ENCODE data around the gene NRXN2. TPM values are rescaled to one million over a fixed set of nuclear protein-coding genes. Genes with fewer than 3 reads are reported as not detected.
A peak's percentile ranks its signal among the peaks of the same experiment; 100 is the strongest.

NRXN2 gene
- total RNA-seq, 1 donor = 1.6 TPM

DNA sequence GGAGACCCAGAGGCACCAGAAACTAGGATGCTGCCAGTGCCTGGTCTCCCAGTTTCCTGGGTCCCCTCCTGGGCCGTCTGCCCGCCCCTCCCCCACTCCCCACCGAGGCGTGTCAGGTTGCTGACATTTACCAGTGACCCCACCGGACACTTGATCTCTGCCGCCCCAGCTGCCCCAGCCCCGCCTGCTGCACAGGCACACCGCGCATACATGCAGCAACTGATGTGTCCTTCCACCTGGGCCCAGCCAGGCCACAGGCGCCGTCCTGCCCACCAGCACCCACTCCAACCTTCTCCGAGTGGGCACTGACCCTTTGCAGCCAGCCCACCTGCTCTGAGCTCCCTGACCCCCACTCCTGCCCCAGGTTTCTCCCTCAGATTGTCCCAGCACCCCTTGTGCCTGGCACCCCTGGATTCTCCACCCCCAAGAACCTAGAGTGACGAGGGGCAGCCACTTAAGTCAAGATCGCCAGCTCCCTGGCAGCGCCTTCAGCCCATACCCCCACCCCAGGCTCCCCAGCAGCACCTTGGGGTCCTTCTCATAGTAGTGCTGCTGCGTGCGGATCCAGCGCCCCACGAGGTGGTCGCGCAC lies 36.2 kb upstream of the NRXN2 start:
- no peak for DNase-seq (ENCODE audit: low read depth in 2 of 3, low spot score in 2 of 3)

DNA sequence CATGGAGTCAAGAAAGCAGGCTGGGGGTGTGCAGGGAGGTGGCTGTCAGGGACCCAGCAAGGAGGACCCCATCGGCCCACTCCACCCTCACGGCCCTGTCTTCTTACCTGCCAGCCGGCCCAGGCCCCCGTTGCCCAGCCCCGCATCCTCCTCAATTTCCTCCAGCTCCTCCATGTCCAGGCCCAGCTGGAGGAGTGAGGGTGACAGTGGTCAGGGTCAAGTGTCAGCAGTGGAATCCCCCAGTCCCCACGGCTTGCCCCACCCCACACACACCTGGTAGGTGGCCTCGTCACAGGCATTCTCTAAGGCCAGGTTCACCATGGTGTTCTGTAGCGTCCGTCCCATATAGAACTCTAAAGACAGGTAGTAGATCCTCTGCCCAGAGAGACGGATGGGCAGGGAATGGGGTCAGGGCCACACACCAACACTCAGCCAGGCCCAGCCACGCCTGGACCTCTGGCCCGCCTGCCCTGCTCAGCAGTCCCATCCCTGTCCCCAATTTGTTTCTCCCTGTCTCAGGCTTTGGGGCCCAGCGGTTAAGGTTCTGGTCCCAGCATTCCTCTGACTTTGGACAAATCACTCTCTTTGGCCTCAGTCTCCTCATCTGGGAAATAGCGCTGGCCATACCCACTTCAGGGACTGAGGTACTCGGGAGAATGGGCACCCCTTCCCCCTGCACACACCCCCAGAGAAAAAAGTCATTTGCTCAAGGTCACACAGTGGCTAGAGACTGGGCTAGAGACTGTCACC lies 35.5 kb upstream of the NRXN2 start:
- DNase-seq (ENCODE audit: low read depth in 2 of 3, low spot score in 2 of 3) = no peak

DNA sequence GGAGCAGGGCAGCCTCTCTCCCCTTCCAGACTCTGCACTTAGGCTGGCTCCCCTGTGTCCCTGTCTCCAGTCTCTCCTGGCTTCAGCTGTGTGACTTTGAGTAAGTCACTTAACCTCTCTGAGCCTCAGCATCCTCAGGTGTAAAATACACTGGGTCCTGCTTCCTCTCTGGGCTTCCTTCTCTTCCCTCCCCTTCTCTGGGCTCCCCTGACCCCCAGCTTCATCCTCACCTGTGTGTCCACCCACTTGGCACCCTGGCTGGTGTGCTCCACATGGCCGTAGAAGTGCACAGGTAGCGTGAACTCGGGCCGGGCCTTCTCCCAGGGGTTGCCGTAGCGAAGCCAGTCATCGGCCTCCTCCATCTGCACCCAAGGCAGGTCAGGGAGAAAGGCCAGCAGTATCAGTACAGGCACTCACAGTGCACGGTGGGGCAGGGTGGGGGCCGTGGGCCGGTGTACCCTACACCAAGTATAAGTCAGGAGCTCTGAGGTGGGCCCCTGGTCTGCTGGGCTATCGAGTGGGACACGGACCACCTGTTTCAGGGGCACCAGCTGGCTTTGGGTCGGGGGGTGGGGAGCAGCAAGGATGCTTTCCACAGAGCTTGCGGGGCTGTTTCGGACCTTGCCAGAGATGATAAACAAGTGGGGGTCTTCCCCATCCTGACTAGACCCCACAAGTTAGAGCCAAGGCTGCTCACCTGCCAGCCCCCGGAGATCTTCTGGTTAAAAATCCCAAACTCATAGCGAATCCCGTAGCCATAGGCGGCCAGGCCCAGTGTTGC lies 34.7 kb upstream of the NRXN2 start:
- DNase-seq (ENCODE audit: low read depth in 2 of 3, low spot score in 2 of 3) = no peak

DNA sequence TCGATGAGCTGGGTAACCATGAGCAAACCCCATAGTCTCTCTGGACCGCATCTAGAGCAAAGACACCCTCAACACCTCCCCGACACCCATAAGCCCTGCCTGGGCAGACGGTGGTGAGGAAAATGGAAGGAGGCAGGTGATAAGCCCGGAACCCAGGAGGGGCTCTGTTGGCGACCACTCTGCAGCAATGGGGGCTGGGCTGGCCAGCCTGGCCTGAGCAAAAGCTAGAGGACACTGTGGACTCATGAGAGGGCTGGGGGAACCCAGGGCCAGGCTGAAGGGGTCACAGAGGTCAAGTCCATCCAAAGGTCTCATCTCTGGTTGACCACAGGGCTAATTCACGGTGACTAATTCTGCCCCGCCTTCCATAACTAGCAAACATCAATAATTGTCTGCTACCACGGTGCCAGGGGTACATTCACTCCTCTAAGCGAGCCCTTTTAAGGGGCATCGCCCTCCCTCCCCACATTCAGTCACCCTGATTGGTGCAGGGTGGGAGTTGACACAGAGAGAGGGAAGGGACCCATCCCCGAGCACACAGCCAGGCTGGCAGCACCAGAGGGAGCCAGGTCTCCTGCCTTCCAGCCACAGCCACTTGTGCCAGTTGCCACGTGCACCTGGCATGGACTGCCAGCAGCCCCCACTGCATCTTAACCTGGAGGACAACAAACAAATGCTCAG lies 32.8 kb upstream of the NRXN2 start:
- no peak for DNase-seq (ENCODE audit: low read depth in 2 of 3, low spot score in 2 of 3)

DNA sequence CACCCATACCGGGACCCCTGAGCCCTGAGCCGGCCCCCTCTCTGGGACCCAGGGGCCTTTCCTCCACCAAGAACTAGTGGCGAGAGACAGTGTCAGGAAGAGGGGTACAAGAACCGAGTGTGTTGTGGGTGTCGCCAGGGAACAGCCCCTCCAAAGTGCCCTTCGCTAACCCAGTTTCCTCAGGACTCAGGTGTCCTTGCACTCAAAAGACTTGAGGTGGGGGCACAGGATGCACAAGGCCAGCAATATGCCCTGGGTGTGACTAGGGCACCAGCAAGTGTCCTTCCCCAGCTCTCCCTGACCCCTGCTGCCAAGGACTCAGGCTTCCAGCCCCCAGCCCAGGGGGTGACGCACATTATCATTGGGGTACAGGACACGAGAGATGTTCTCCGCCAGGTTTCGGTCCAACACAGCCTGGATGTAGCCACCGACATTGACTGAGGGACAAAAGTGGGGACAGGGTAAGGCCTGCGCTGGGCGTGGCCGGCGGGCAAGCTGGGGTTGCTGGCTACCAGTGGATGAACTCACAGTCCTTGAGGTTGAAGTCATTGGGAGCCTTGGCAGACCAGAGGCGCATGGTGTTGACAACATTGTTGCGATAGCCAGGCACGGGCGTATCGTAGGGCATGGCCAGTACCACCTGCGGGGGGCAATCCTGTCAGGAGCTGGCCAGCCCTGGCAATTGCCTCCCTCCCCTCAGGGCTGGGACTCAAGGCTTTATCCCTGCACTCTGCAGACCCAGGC lies 32.1 kb upstream of the NRXN2 start:
- no peak for DNase-seq (ENCODE audit: low read depth in 2 of 3, low spot score in 2 of 3)

DNA sequence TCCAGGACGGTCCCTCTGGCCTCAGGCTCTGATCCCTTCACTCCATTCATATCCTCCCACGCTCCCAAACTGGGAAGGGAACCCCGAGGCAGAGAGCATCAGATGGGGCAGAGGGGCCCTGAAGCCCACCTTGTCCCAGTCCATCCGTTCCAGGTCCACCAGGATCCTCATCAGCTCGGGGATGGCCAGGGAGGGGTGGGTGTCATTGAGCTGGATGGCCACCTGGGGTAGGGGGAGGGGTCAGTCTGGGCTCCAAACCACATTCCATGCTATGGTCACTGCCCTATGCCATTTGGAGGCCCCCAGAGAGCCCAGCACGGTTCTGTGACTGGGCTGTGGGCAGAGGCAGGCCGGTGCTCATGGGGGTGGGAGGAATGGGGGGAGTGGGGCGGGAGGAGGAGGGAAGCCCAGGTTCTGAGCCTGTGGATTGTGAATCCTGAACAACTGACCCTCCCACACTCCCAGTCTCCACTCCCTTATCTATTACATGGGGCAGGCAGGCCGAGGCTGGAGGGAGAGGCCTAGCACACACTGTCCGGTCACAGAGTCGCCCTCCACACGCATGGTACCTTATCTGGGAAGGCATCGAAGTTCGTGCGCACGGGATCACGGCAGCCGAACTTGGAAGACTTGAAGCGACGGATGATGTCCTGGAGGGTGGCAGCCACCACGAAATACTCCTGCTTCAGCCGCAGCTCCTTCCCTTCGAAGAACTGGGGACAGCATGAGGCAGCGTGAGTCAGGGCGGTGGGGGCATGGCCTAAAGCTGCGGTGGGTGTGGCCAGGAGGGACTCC lies 31.3 kb upstream of the NRXN2 start:
- no peak for DNase-seq (ENCODE audit: low read depth in 2 of 3, low spot score in 2 of 3)

DNA sequence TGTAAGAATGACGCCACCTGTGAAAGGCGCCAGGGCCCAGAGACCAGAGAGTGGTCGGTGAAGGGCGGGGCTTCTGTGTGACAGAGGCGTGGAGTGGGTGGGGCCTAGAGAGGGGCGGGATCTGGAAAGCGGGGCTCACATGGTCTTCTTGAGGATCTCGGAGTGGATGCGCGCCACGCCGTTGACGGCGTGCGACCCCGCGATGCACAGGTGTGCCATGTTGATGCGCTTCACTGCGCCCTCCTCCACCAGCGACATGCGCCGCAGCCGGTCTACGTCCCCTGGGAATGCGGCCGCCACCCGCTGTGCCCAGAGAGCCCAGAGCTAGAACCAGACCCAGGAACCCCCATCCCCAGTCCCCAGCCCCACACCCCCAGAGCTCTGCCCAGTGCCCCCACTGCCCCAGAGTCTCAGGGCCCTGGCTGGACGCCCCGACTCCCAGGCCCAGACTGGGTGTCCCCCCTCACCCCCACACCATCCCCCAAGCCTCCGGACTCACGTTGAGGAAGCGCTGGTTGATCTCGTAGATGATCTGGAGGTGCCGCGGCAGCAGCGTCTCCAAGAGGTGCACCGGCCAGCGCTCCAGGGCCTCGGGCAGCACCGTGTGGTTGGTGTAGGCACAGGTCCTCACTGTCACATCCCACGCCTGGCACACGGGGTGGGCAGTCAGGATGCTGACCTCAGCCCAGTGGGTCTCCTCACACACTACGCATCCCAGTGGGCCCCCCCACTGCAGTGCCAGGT lies 30.6 kb upstream of the NRXN2 start:
- no peak for DNase-seq (ENCODE audit: low read depth in 2 of 3, low spot score in 2 of 3)

DNA sequence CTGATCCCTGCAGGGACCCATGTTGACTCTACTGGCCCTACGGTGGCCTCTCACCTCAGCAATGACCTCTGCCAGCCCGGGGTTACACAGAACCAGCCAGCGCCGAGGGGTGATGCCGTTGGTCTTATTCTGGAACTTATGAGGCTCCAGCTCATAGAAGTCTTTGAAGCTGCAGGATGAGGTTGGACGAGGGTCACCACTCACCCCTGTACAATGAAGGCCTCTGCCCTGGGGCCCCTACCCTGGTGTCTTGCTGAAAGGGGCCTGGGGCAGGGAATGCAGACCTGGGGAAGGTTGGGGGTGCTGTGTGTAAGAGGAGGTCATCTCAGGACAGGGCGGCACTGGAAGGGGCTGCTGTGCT lies 30.0 kb upstream of the NRXN2 start:
- no peak for DNase-seq (ENCODE audit: low read depth in 2 of 3, low spot score in 2 of 3)

DNA sequence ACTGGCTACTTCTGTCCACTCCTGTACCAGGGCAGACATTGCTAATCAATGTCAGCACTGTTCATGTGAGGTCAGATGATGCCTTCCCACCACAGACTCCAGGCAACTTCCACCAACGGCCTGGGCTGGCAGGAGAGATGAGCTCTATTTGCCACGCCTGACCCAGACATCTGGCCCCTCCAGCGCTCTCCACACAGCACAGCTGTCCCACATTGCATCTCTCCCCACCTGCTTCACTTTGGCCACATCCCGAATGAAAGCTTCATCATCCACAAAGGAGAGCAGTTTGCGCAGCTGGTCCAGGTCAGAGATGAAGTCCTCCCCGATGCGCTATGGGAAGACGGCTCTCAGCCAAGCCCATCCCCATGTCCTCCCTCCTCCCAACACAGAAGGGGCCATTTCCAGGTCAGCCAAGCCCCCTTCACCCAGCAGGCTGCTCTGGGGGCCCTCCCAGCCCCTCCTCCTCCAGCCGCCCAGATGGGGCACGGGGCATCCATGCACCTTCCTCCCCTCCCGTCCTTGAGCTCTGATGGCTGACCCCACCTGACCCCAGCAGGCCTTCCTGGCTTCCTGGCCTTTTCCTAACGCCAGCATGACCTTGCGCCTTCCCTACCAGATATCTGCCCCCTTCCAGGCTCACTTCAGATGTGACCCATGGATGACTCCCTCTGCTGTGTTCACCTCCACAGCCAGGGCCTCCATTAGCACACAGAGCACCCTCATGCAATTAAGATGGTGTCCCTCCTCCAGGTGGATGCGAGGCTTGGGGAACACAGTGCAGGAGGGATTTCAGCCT lies 29.4 kb upstream of the NRXN2 start:
- DNase-seq (ENCODE audit: low read depth in 2 of 3, low spot score in 2 of 3) = no peak

DNA sequence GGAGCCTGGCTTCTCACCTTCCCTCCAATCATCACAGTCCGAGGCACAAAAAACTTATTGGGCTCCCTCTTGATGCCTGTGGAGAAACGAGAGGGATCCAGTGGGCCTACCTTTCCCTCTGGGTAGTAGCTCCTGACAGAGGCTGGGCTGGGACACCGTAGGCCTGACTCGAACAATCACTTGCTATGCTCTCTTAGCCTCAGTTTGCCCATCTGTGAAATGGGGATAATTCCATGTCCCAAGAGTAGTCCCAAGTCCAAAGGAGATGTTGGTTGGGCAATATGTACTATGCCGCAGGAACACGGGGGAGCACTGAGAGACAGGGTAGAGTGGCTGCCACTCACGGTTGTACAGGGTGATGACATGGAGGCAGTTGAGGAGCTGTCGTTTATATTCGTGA lies 28.6 kb upstream of the NRXN2 start:
- DNase-seq (ENCODE audit: low read depth in 2 of 3, low spot score in 2 of 3) = no peak

DNA sequence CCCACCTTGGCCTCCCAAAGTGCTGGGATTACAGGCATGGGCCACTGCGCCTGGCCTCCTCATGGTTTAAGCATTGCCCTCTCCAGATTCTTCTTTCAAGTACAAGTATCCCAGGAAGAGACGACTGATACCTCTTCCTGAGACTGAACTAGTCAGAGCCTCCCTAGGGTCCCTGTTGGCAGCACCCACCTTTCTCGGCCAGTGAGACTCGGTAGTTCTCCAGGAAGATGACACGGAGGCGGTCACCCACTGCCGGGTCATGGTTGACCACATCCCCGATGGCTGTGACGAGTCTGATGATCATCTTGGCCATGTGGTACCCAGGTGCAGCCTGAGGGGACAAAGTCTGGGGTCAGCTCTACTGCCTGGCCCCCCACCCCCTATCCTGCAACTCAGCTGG lies 28.1 kb upstream of the NRXN2 start:
- no peak for DNase-seq (ENCODE audit: low read depth in 2 of 3, low spot score in 2 of 3)

DNA sequence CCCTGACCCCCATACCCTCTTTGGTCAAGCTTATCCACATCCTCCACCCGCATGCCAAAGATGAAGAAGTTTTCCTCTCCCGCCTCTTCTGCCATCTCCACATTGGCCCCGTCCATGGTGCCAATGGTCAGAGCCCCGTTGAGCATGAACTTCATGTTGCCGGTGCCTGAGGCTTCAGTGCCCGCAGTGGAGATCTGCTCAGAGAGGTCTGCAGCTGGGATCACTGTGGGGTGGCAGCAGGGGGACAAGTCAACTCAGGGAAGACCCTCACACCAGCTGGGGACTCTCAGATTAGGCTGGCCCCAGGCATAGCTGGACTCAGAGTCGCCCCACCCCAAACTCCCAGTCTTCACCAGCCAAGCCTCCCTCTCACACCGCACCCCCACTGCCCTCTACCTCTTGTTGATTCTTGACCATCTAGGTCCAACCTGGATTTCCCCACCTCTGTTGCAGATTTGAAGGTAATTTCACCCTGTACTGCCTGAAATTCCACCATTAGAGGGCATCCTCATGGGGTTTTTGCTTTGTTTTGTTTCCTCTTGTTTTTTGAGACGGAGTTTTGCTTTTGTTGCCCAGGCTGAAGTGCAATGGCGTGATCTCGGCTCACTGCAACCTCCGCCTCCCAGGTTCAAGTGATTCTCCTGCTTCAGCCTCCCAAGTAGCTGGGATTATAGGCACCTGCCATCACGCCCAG lies 27.5 kb upstream of the NRXN2 start:
- DNase-seq (ENCODE audit: low read depth in 2 of 3, low spot score in 2 of 3) = peak in 1 of 3 donors; percentile 44

DNA sequence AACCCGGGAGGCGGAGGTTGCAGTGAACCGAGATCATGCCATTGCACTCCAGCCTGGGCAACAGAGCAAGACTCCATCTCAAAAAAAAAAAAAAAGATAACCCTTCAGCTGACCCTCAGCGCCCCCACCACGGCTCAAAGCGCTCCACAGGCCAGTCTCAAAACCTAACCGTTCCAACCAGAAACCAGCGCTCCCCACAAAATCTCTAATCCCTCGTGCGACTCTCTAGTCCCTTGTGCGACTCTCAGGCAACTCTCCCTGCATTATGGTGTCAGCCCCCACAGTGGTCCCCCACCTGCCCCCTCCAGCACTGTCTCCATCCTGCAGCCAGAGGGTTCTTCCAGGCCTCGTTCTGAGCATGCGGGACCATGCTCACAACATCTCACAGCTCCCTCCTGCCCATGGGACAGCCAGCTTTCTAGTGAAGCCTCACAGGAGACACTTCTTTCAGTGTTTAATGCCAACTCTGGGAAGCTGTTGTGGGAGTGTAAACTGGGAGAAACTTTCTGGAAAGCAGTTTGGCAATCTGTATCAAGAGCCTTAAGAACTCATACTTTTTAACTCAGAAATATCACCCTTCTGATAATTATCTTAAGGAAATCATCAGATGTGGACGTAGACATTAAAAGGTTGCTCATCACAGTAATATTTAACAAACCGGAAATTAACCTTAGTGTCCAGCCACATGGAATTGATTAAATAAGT lies 25.1 kb upstream of the NRXN2 start:
- no peak for DNase-seq (ENCODE audit: low read depth in 2 of 3, low spot score in 2 of 3)

DNA sequence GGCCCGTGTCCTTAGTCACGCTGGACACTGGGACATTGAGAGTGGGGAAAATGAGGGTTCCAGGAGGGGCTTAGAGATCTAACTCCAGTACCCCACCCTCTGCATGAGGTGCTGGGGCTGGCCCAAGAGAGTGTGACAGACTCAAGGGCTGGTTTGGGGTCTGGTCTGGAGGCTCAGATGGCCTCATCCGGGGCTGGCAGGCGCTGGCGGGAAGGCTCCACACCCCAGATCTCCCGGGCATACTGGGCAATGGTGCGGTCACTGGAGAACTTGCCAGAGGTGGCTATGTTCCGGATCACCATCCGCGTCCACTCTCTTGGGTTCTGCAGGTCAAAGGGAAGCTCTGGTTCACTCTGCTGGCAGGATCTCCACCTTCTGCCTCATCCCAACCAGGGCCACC lies 23.5 kb upstream of the NRXN2 start:
- no peak for DNase-seq (ENCODE audit: low read depth in 2 of 3, low spot score in 2 of 3)

DNA sequence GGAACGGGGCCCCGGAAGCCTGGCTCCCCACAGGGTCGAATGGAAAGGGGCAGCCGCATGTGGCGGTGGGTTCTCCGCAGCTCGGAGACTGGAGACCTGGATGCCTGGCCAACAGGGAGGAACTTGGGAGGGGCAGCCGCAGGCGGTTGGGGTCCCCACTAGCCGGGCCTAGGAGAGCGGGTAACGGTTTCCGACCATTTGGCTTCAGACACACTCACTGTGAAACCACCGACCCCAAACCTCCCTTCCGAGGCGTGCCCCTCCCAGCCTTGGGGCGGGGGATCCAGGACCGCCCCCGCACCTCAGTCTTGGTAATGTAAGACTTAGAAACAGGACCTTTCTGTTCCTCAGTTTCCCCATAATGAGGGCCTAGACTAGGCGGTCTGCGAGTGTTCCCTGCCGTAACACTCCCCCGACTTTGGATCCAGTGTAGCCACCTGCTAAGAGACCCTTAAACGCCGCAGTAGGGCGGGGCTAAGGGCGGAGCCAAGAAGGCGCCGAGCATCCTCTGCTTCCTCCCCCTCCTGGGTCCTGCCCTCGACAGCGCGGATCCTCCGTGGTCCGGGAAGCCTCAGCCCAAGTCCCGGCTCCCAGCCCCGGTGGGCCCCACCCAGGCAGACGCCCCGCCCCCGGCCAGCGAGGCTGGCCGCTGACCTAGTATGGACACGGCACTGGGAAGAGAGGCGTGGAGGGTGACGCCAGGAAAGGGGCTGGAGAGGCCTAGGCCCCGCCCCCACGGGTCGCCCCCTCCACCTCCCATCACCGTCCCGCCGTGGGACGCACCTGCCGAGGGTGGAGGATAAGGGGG lies 22.7 kb upstream of the NRXN2 start:
- peak; percentile 57 to 96 (median 88) for DNase-seq (ENCODE audit: low read depth in 2 of 3, low spot score in 2 of 3)

DNA sequence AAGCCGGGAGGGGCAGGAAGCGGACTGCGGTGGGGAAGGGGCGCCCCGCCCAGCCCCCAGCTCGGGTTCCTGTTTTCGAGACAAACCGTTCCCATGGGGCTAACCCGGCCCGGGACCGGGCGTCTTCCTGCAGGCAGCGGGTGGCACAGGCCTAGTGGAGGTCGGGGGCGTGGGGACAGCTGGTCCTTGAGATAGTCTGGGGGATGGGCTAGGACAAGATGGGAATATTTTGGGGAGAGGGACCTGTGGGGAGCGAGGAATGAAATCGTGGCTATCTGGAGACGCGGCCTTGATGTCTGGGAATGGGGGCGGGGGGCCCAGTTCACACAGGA lies 22.2 kb upstream of the NRXN2 start:
- DNase-seq (ENCODE audit: low read depth in 2 of 3, low spot score in 2 of 3) = peak; percentile 53 to 97 (median 94)
